Erythroblast (primary cell): ENCODE data around the gene MED14.

Experiments used
- GATA1 ChIP-seq: IDR thresholded peaks from 2 replicates; pipeline ENCODE4 v1.6.1; 2011; ENCODE audit warnings: low read depth, mild to moderate bottlenecking, control low read depth, low read length, moderate library complexity
- POLR2A ChIP-seq: IDR thresholded peaks from 2 replicates; pipeline ENCODE4 v1.6.1; 2011; ENCODE audit warnings: mild to moderate bottlenecking, low read length

- TF ChIP-seq POLR2A (peak; percentile 38), GATA1 (no peak)
Measured at GRCh38 chrX:40647307-40648197, 87.8 kb downstream of the MED14 start, which contains the start of gene CXorf38.
